ENCODE data around the gene ARMC9. TPM values are rescaled to one million over a fixed set of nuclear protein-coding genes. Genes with fewer than 3 reads are reported as not detected.

The ARMC9 gene
- total and polyA plus RNA-seq, 2 of the 13 experiments (the other 11 are each of a cell fraction or from before 2014, with no cell fraction given) = 9.1 to 12.8 TPM

- peak; percentile 39; the same call in 1 of the 2 replicates for TF ChIP-seq HDAC1 (CRISPR knock-in tag; IDR thresholded peaks at IDR 0.05)
- peak; percentile 95 for TF ChIP-seq SRSF1 (optimal IDR thresholded peaks at IDR 0.05; ENCODE audit: low read depth, low read length)
- TF ChIP-seq ZMYM3 (CRISPR knock-in tag; IDR thresholded peaks at IDR 0.05) = 0 out of 2 replicates have a peak, but pooled peaks have one; percentile 2
- TF ChIP-seq, protein P1, sequence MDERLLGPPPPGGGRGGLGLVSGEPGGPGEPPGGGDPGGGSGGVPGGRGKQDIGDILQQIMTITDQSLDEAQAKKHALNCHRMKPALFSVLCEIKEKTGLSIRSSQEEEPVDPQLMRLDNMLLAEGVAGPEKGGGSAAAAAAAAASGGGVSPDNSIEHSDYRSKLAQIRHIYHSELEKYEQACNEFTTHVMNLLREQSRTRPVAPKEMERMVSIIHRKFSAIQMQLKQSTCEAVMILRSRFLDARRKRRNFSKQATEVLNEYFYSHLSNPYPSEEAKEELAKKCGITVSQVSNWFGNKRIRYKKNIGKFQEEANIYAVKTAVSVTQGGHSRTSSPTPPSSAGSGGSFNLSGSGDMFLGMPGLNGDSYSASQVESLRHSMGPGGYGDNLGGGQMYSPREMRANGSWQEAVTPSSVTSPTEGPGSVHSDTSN (CRISPR knock-in tag; IDR thresholded peaks at IDR 0.05) = no peak
- no peak for TF ChIP-seq REL (CRISPR knock-in tag; conservative IDR thresholded peaks at IDR 0.05)
- TF ChIP-seq, protein P2, sequence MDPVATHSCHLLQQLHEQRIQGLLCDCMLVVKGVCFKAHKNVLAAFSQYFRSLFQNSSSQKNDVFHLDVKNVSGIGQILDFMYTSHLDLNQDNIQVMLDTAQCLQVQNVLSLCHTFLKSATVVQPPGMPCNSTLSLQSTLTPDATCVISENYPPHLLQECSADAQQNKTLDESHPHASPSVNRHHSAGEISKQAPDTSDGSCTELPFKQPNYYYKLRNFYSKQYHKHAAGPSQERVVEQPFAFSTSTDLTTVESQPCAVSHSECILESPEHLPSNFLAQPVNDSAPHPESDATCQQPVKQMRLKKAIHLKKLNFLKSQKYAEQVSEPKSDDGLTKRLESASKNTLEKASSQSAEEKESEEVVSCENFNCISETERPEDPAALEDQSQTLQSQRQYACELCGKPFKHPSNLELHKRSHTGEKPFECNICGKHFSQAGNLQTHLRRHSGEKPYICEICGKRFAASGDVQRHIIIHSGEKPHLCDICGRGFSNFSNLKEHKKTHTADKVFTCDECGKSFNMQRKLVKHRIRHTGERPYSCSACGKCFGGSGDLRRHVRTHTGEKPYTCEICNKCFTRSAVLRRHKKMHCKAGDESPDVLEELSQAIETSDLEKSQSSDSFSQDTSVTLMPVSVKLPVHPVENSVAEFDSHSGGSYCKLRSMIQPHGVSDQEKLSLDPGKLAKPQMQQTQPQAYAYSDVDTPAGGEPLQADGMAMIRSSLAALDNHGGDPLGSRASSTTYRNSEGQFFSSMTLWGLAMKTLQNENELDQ (CRISPR knock-in tag; IDR thresholded peaks at IDR 0.05; ENCODE audit: borderline replicate concordance) = no peak
- TF ChIP-seq ZBTB1 (CRISPR knock-in tag; IDR thresholded peaks at IDR 0.05; ENCODE audit: borderline replicate concordance) = no peak
- TF ChIP-seq HMGA1 (CRISPR knock-in tag; conservative IDR thresholded peaks at IDR 0.05) = no peak
- TF ChIP-seq PTBP1 (IDR thresholded peaks at IDR 0.05; ENCODE audit: low read depth, low read length, poor library complexity, severe bottlenecking) = no peak
- TF ChIP-seq ZNF549 (CRISPR knock-in tag; IDR thresholded peaks at IDR 0.05) = no peak
- TF ChIP-seq ZNF883 (CRISPR knock-in tag; IDR thresholded peaks at IDR 0.05; ENCODE audit: not compliant biosample characterization) = no peak
- TF ChIP-seq SIN3B (IDR thresholded peaks at IDR 0.05; ENCODE audit: low read length) = no peak
- TF ChIP-seq ZNF280B (CRISPR knock-in tag; IDR thresholded peaks at IDR 0.05; ENCODE audit: borderline replicate concordance) = no peak
- TF ChIP-seq, protein P3, sequence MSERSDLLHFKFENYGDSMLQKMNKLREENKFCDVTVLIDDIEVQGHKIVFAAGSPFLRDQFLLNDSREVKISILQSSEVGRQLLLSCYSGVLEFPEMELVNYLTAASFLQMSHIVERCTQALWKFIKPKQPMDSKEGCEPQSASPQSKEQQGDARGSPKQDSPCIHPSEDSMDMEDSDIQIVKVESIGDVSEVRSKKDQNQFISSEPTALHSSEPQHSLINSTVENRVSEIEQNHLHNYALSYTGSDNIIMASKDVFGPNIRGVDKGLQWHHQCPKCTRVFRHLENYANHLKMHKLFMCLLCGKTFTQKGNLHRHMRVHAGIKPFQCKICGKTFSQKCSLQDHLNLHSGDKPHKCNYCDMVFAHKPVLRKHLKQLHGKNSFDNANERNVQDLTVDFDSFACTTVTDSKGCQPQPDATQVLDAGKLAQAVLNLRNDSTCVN (CRISPR knock-in tag; IDR thresholded peaks at IDR 0.05; ENCODE audit: borderline replicate concordance) = no peak
- TF ChIP-seq CBFB (CRISPR knock-in tag; IDR thresholded peaks at IDR 0.05) = no peak
- TF ChIP-seq SP5 (CRISPR knock-in tag; IDR thresholded peaks at IDR 0.05; ENCODE audit: borderline replicate concordance, low read depth) = no peak
- TF ChIP-seq AHDC1 (CRISPR knock-in tag; IDR thresholded peaks at IDR 0.05; ENCODE audit: borderline replicate concordance) = peak; percentile 24; the same call in 1 of the 2 replicates
Observed at GRCh38 chr2:231190531-231191197, 7.8 kb upstream of the ARMC9 start (continued).

Data from HepG2 (cell line).